LNCAP (cell line): ENCODE measurements around the gene ARL4C.

Experiments used
- CTCF ChIP-seq: fragments of 450-650 bp; IDR thresholded peaks from 2 replicates; pipeline ENCODE4 v1.5.1; 2017; ENCODE audit warnings: mild to moderate bottlenecking

The ARL4C gene

GRCh38 chr2:234495251-234496054 is 1.4 kb downstream of the ARL4C start:
- TF ChIP-seq CTCF: no peak

- TF ChIP-seq CTCF: no peak
These were observed 2.3 kb downstream of the ARL4C start for GRCh38 chr2:234494361-234495250.

GRCh38 chr2:234493796-234494195 is 3.1 kb downstream of the ARL4C start:
- no peak for TF ChIP-seq CTCF

GRCh38 chr2:234492717-234493485 is 4.0 kb downstream of the ARL4C start:
- TF ChIP-seq CTCF: no peak

- TF ChIP-seq CTCF: no peak
These were observed 5.0 kb downstream of the ARL4C start for GRCh38 chr2:234491897-234492296.

- TF ChIP-seq CTCF: no peak
These were observed 5.6 kb downstream of the ARL4C start for GRCh38 chr2:234491281-234491680.

GRCh38 chr2:234490271-234491091 is 6.4 kb downstream of the ARL4C start:
- no peak for TF ChIP-seq CTCF
